HEK293 (cell line): ENCODE data around the gene TNPO3.

ENCODE experiments used
- ATF2 ChIP-seq: fragments of 450-650 bp; formaldehyde crosslinking; IDR thresholded peaks from 2 replicates; pipeline ENCODE4 v1.5.1; 2016; ENCODE audit warnings: missing biosample characterization, missing genetic modification characterization, low read depth
- ELK4 ChIP-seq: IDR thresholded peaks from 2 replicates; pipeline ENCODE4 v1.6.1; 2011; ENCODE audit warnings: mild to moderate bottlenecking, low read depth, low read length, borderline replicate concordance
- FEZF1 ChIP-seq: fragments of 450-650 bp; formaldehyde crosslinking; IDR thresholded peaks from 2 replicates; pipeline ENCODE4 v1.5.1; 2016; ENCODE audit warnings: missing biosample characterization, missing genetic modification characterization
- GFI1B ChIP-seq: fragments of 450-650 bp; formaldehyde crosslinking; IDR thresholded peaks from 2 replicates; pipeline ENCODE4 v1.5.1; 2016; ENCODE audit warnings: missing biosample characterization, missing genetic modification characterization
- GLIS1 ChIP-seq: fragments of 450-650 bp; formaldehyde crosslinking; IDR thresholded peaks from 2 replicates; pipeline ENCODE4 v1.5.1; 2016; ENCODE audit warnings: missing biosample characterization, missing genetic modification characterization
- HOXA7 ChIP-seq: sonication (generic); formaldehyde crosslinking; IDR thresholded peaks from 2 replicates; pipeline ENCODE4 v1.8.1; 2022; ENCODE audit warnings: missing genetic modification reagents, borderline replicate concordance
- KLF10 ChIP-seq: fragments of 450-650 bp; IDR thresholded peaks from 2 replicates; pipeline ENCODE4 v1.5.1; 2018; ENCODE audit warnings: missing biosample characterization, mild to moderate bottlenecking, missing genetic modification characterization
- ZBTB10 ChIP-seq: fragments of 450-650 bp; formaldehyde crosslinking; IDR thresholded peaks from 2 replicates; pipeline ENCODE4 v1.5.1; 2016; ENCODE audit warnings: missing biosample characterization, missing genetic modification characterization
- ZBTB48 ChIP-seq: fragments of 450-650 bp; formaldehyde crosslinking; IDR thresholded peaks from 2 replicates; pipeline ENCODE4 v1.5.1; 2016; ENCODE audit warnings: missing biosample characterization, missing genetic modification characterization
- ZBTB7A ChIP-seq: fragments of 450-650 bp; formaldehyde crosslinking; IDR thresholded peaks from 2 replicates; pipeline ENCODE4 v1.5.1; 2016; ENCODE audit warnings: low read depth, missing biosample characterization, missing genetic modification characterization
- ZFP37 ChIP-seq: fragments of 450-650 bp; formaldehyde crosslinking; IDR thresholded peaks from 2 replicates; pipeline ENCODE4 v1.5.1; 2016; ENCODE audit warnings: missing biosample characterization, missing genetic modification characterization
- ZNF157 ChIP-seq: fragments of 450-650 bp; formaldehyde crosslinking; IDR thresholded peaks from 2 replicates; pipeline ENCODE4 v1.5.1; 2016; ENCODE audit warnings: missing biosample characterization, missing genetic modification characterization
- ZNF175 ChIP-seq: fragments of 450-650 bp; formaldehyde crosslinking; IDR thresholded peaks from 2 replicates; pipeline ENCODE4 v1.5.1; 2016; ENCODE audit warnings: missing biosample characterization, missing genetic modification characterization
- ZNF2 ChIP-seq: fragments of 450-650 bp; formaldehyde crosslinking; IDR thresholded peaks from 2 replicates; pipeline ENCODE4 v1.5.1; 2016; ENCODE audit warnings: missing biosample characterization, missing genetic modification characterization
- ZNF24 ChIP-seq: fragments of 450-650 bp; formaldehyde crosslinking; IDR thresholded peaks from 2 replicates; pipeline ENCODE4 v1.5.1; 2016; ENCODE audit warnings: missing biosample characterization, missing genetic modification characterization
- ZNF248 ChIP-seq: fragments of 450-650 bp; formaldehyde crosslinking; IDR thresholded peaks from 2 replicates; pipeline ENCODE4 v1.5.1; 2017; ENCODE audit warnings: missing biosample characterization, missing genetic modification characterization
- ZNF350 ChIP-seq: fragments of 450-650 bp; formaldehyde crosslinking; IDR thresholded peaks from 2 replicates; pipeline ENCODE4 v1.5.0; 2017; ENCODE audit warnings: missing biosample characterization, mild to moderate bottlenecking, missing genetic modification characterization
- ZNF354C ChIP-seq: fragments of 450-650 bp; formaldehyde crosslinking; IDR thresholded peaks from 2 replicates; pipeline ENCODE4 v1.5.1; 2016; ENCODE audit warnings: missing biosample characterization, missing genetic modification characterization, low read depth, borderline replicate concordance
- ZNF398 ChIP-seq: fragments of 450-650 bp; formaldehyde crosslinking; IDR thresholded peaks from 2 replicates; pipeline ENCODE4 v1.5.1; 2017; ENCODE audit warnings: missing biosample characterization, missing genetic modification characterization
- ZNF521 ChIP-seq: fragments of 450-650 bp; formaldehyde crosslinking; IDR thresholded peaks from 2 replicates; pipeline ENCODE4 v1.5.1; 2017; ENCODE audit warnings: missing biosample characterization, mild to moderate bottlenecking, missing genetic modification characterization
- ZNF555 ChIP-seq: fragments of 450-650 bp; formaldehyde crosslinking; conservative IDR thresholded peaks from 2 replicates; pipeline ENCODE4 v1.5.1; 2017; ENCODE audit warnings: missing biosample characterization, mild to moderate bottlenecking, missing genetic modification characterization, inconsistent platforms
- ZNF664 ChIP-seq: fragments of 450-650 bp; formaldehyde crosslinking; IDR thresholded peaks from 2 replicates; pipeline ENCODE4 v1.5.1; 2016; ENCODE audit warnings: missing biosample characterization, missing genetic modification characterization
- ZNF791 ChIP-seq: fragments of 450-650 bp; formaldehyde crosslinking; IDR thresholded peaks from 2 replicates; pipeline ENCODE4 v1.5.1; 2016; ENCODE audit warnings: missing biosample characterization, missing genetic modification characterization
- ZNF837 ChIP-seq: fragments of 450-650 bp; formaldehyde crosslinking; IDR thresholded peaks from 2 replicates; pipeline ENCODE4 v1.5.1; 2016; ENCODE audit warnings: missing biosample characterization, missing genetic modification characterization
- ZSCAN5A ChIP-seq: fragments of 450-650 bp; formaldehyde crosslinking; IDR thresholded peaks from 2 replicates; pipeline ENCODE4 v1.5.1; 2016; ENCODE audit warnings: missing biosample characterization, missing genetic modification characterization
- TF ChIP-seq, protein P1 (sequence below): fragments of 450-650 bp; formaldehyde crosslinking; IDR thresholded peaks from 2 replicates; pipeline ENCODE4 v1.5.0; 2017; ENCODE audit warnings: missing biosample characterization, missing genetic modification characterization, borderline replicate concordance
- TF ChIP-seq, protein P2 (sequence below): fragments of 450-650 bp; formaldehyde crosslinking; IDR thresholded peaks from 2 replicates; pipeline ENCODE4 v1.5.1; 2016; ENCODE audit warnings: missing biosample characterization, missing genetic modification characterization

Gene TNPO3

GRCh38 chr7:128937647-128938543 lies 117.0 kb downstream of the TNPO3 start, which contains the start of gene IRF5 (continued):
- TF ChIP-seq ZNF398 (tag by site-specific recombination) (no peak), ZFP37 (tag by site-specific recombination) (0 out of 2 replicates have a peak, but pooled peaks have one; percentile 14), ZNF555 (no peak), ZNF350 (tag by site-specific recombination) (no peak), GFI1B (no peak), ELK4 (no peak), ZNF521 (tag by site-specific recombination) (no peak), ZNF2 (tag by site-specific recombination) (no peak), HOXA7 (CRISPR knock-in tag) (no peak), ZNF354C (tag by site-specific recombination) (no peak), ZBTB48 (tag by site-specific recombination) (no peak), ZNF24 (tag by site-specific recombination) (no peak), ZBTB10 (peak; percentile 72; the same call in 1 of the 2 replicates), GLIS1 (tag by site-specific recombination) (peak; percentile 41), FEZF1 (tag by site-specific recombination) (no peak), ZNF664 (tag by site-specific recombination) (no peak), ZSCAN5A (tag by site-specific recombination) (no peak), ZNF175 (tag by site-specific recombination) (no peak), ZBTB7A (tag by site-specific recombination) (no peak), ZNF157 (tag by site-specific recombination) (no peak), ZNF837 (tag by site-specific recombination) (no peak), KLF10 (tag by site-specific recombination) (no peak), ZNF791 (no peak), ZNF248 (no peak), ATF2 (tag by site-specific recombination) (no peak)
- TF ChIP-seq, protein P1, sequence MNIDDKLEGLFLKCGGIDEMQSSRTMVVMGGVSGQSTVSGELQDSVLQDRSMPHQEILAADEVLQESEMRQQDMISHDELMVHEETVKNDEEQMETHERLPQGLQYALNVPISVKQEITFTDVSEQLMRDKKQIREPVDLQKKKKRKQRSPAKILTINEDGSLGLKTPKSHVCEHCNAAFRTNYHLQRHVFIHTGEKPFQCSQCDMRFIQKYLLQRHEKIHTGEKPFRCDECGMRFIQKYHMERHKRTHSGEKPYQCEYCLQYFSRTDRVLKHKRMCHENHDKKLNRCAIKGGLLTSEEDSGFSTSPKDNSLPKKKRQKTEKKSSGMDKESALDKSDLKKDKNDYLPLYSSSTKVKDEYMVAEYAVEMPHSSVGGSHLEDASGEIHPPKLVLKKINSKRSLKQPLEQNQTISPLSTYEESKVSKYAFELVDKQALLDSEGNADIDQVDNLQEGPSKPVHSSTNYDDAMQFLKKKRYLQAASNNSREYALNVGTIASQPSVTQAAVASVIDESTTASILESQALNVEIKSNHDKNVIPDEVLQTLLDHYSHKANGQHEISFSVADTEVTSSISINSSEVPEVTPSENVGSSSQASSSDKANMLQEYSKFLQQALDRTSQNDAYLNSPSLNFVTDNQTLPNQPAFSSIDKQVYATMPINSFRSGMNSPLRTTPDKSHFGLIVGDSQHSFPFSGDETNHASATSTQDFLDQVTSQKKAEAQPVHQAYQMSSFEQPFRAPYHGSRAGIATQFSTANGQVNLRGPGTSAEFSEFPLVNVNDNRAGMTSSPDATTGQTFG: no peak
- TF ChIP-seq, protein P2, sequence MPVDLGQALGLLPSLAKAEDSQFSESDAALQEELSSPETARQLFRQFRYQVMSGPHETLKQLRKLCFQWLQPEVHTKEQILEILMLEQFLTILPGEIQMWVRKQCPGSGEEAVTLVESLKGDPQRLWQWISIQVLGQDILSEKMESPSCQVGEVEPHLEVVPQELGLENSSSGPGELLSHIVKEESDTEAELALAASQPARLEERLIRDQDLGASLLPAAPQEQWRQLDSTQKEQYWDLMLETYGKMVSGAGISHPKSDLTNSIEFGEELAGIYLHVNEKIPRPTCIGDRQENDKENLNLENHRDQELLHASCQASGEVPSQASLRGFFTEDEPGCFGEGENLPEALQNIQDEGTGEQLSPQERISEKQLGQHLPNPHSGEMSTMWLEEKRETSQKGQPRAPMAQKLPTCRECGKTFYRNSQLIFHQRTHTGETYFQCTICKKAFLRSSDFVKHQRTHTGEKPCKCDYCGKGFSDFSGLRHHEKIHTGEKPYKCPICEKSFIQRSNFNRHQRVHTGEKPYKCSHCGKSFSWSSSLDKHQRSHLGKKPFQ (tag by site-specific recombination): no peak
